HepG2 (cell line): ENCODE results near the gene CST3. TPM values are rescaled to one million over a fixed set of nuclear protein-coding genes. Genes with fewer than 3 reads are reported as not detected.
A peak's percentile ranks its signal among the peaks of the same experiment; 100 is the strongest.

Source experiments
- AGO1 ChIP-seq: fragments of 200-400 bp; formaldehyde crosslinking; IDR thresholded peaks from 2 replicates; pipeline ENCODE4 v1.6.1; 2017; ENCODE audit warnings: mild to moderate bottlenecking, low read depth, low read length, moderate library complexity; ENCODE audit not compliant: poor library complexity, severe bottlenecking
- BRD4 ChIP-seq: sonication (generic); formaldehyde crosslinking; IDR thresholded peaks from 2 replicates; pipeline ENCODE4 v1.4.0; 2020; ENCODE audit warnings: missing genetic modification reagents
- CREB3 ChIP-seq: sonication (generic); formaldehyde crosslinking; IDR thresholded peaks from 2 replicates; pipeline ENCODE4 v1.5.0; 2020; ENCODE audit warnings: missing genetic modification reagents
- CSRNP2 ChIP-seq: sonication (generic); formaldehyde crosslinking; conservative IDR thresholded peaks from 2 replicates; pipeline ENCODE4 v1.8.0; 2022; ENCODE audit warnings: low read depth, missing genetic modification reagents
- ETS1 ChIP-seq: sonication (generic); formaldehyde crosslinking; IDR thresholded peaks from 2 replicates; pipeline ENCODE4 v1.4.0; 2020; ENCODE audit warnings: missing genetic modification reagents
- FIP1L1 ChIP-seq: fragments of 200-400 bp; formaldehyde crosslinking; IDR thresholded peaks from 2 replicates; pipeline ENCODE4 v1.6.1; 2018; ENCODE audit warnings: low read depth, mild to moderate bottlenecking, low read length, moderate library complexity, borderline replicate concordance; ENCODE audit not compliant: insufficient read depth
- GLMP ChIP-seq: sonication (generic); formaldehyde crosslinking; IDR thresholded peaks from 2 replicates; pipeline ENCODE4 v1.9.0; 2021; ENCODE audit warnings: missing genetic modification reagents, mild to moderate bottlenecking, borderline replicate concordance
- GMEB2 ChIP-seq: IDR thresholded peaks from 2 replicates; pipeline ENCODE4 v1.6.1; 2016; ENCODE audit warnings: missing biosample characterization, missing genetic modification reagents, low read depth
- GZF1 ChIP-seq: sonication (generic); formaldehyde crosslinking; IDR thresholded peaks from 2 replicates; pipeline ENCODE4 v1.5.1; 2020; ENCODE audit warnings: mild to moderate bottlenecking, missing genetic modification reagents
- KAT8 ChIP-seq: IDR thresholded peaks from 2 replicates; pipeline ENCODE4 v1.6.1; 2016; ENCODE audit warnings: missing genetic modification reagents, missing compliant biosample characterization
- MAZ ChIP-seq, 2 experiments: sonication (generic) in 1 of 2; formaldehyde crosslinking in 1 of 2; IDR thresholded peaks; 2 replicates each; pipeline versions ENCODE4 v1.5.0 to v1.6.1; 2012 to 2020; ENCODE audit warnings: low read depth in 2 of 2, mild to moderate bottlenecking in 2 of 2, borderline replicate concordance in 1 of 2, improper control_type of control experiment in 1 of 2, low read length in 1 of 2, missing genetic modification reagents in 1 of 2, moderate library complexity in 1 of 2
- NCOA5 ChIP-seq: sonication (generic); formaldehyde crosslinking; IDR thresholded peaks from 2 replicates; pipeline ENCODE4 v1.4.0; 2020; ENCODE audit warnings: missing genetic modification reagents
- PAX8 ChIP-seq: sonication (generic); formaldehyde crosslinking; IDR thresholded peaks from 2 replicates; pipeline ENCODE4 v1.8.0; 2022; ENCODE audit warnings: mild to moderate bottlenecking, missing genetic modification reagents, borderline replicate concordance
- ZBTB39 ChIP-seq: sonication (generic); formaldehyde crosslinking; IDR thresholded peaks from 2 replicates; pipeline ENCODE4 v1.5.0; 2020; ENCODE audit warnings: missing genetic modification reagents
- ZKSCAN8 ChIP-seq: IDR thresholded peaks from 2 replicates; pipeline ENCODE4 v1.6.1; 2016; ENCODE audit warnings: borderline replicate concordance, missing genetic modification reagents, missing compliant biosample characterization
- ZNF33A ChIP-seq: sonication (generic); formaldehyde crosslinking; IDR thresholded peaks from 2 replicates; pipeline ENCODE4 v1.5.1; 2020; ENCODE audit warnings: missing genetic modification reagents, mild to moderate bottlenecking, moderate library complexity, borderline replicate concordance
- ZNF510 ChIP-seq: sonication (generic); formaldehyde crosslinking; IDR thresholded peaks from 2 replicates; pipeline ENCODE4 v1.4.0; 2020; ENCODE audit warnings: low read depth, mild to moderate bottlenecking, missing genetic modification reagents
- ZNF557 ChIP-seq: sonication (generic); formaldehyde crosslinking; IDR thresholded peaks from 2 replicates; pipeline ENCODE4 v1.4.0; 2020; ENCODE audit warnings: missing genetic modification reagents
- ZNF562 ChIP-seq: sonication (generic); formaldehyde crosslinking; IDR thresholded peaks from 2 replicates; pipeline ENCODE4 v1.8.0; 2022; ENCODE audit warnings: missing genetic modification reagents, borderline replicate concordance
- ZNF7 ChIP-seq: IDR thresholded peaks from 2 replicates; pipeline ENCODE4 v1.6.1; 2016; ENCODE audit warnings: missing biosample characterization, missing genetic modification reagents
- ZNF788 ChIP-seq: sonication (generic); formaldehyde crosslinking; IDR thresholded peaks from 2 replicates; pipeline ENCODE4 v1.5.0; 2020; ENCODE audit warnings: mild to moderate bottlenecking, missing genetic modification reagents, borderline replicate concordance
- polyA plus RNA-seq, 8 experiments: library from polyadenylated mRNA; depleted of rRNA in 3 of 8; stranded (reverse) in 7 of 8; unstranded in 1 of 8; fragments of >200 nt; fragmentation: Illumina TruSeq in 4 of 8; extraction: Trizol in 4 of 8; gene quantifications; 2 replicates each; pipeline versions ENCODE4 v1.2.1 to v1.2.3, GENCODE V29; 2011 to 2016; ENCODE audit warnings: low read depth in 4 of 8, missing spikeins in 1 of 8, mixed read lengths in 1 of 8; ENCODE audit not compliant: insufficient read depth in 1 of 8
- total RNA-seq, 5 experiments: library from RNA; depleted of rRNA; stranded (reverse); fragments of >200 nt; fragmentation: Illumina TruSeq; extraction: Trizol; gene quantifications; 2 replicates each; pipeline ENCODE4 v1.2.3, GENCODE V29; 2016; ENCODE audit warnings: low read depth in 1 of 5

CST3 gene
- total and polyA plus RNA-seq, 2 of the 13 experiments (the other 11 are each of a cell fraction or from before 2014, with no cell fraction given) = 690 to 1,005 TPM

- TF ChIP-seq GMEB2 (CRISPR knock-in tag) = no peak
- no peak for TF ChIP-seq NCOA5
- no peak for TF ChIP-seq GZF1 (CRISPR knock-in tag)
- TF ChIP-seq ZNF7 (CRISPR knock-in tag) = no peak
- no peak for TF ChIP-seq CSRNP2 (CRISPR knock-in tag)
- TF ChIP-seq ZNF788 (CRISPR knock-in tag) = peak; percentile 62; the same call in 1 of the 2 replicates
- no peak for TF ChIP-seq FIP1L1
- TF ChIP-seq BRD4 (CRISPR knock-in tag) = no peak
- TF ChIP-seq ZNF557 = no peak
- TF ChIP-seq ETS1 (CRISPR knock-in tag) = no peak
- TF ChIP-seq MAZ (IDR thresholded peaks at IDR 0.05; ENCODE audit: borderline replicate concordance, low read depth, low read length) = no peak
- 0 out of 2 replicates have a peak, but pooled peaks have one; percentile 53 for TF ChIP-seq MAZ (CRISPR knock-in tag; IDR thresholded peaks at IDR 0.05; ENCODE audit: low read depth)
- 0 out of 2 replicates have a peak, but pooled peaks have one; percentile 33 for TF ChIP-seq ZNF510 (CRISPR knock-in tag)
- TF ChIP-seq AGO1 = no peak
- TF ChIP-seq ZNF33A (CRISPR knock-in tag) = no peak
- TF ChIP-seq GLMP (CRISPR knock-in tag) = no peak
- no peak for TF ChIP-seq PAX8
- TF ChIP-seq CREB3 (CRISPR knock-in tag) = no peak
- no peak for TF ChIP-seq KAT8 (CRISPR knock-in tag)
- TF ChIP-seq ZBTB39 (CRISPR knock-in tag) = no peak
- 0 out of 2 replicates have a peak, but pooled peaks have one; percentile 54 for TF ChIP-seq ZKSCAN8 (CRISPR knock-in tag)
- TF ChIP-seq ZNF562 = no peak
Measured at GRCh38 chr20:23606652-23607049, 31.1 kb downstream of the CST3 start (continued).
